ENCODE measurements around the gene ZSWIM3.

DNA sequence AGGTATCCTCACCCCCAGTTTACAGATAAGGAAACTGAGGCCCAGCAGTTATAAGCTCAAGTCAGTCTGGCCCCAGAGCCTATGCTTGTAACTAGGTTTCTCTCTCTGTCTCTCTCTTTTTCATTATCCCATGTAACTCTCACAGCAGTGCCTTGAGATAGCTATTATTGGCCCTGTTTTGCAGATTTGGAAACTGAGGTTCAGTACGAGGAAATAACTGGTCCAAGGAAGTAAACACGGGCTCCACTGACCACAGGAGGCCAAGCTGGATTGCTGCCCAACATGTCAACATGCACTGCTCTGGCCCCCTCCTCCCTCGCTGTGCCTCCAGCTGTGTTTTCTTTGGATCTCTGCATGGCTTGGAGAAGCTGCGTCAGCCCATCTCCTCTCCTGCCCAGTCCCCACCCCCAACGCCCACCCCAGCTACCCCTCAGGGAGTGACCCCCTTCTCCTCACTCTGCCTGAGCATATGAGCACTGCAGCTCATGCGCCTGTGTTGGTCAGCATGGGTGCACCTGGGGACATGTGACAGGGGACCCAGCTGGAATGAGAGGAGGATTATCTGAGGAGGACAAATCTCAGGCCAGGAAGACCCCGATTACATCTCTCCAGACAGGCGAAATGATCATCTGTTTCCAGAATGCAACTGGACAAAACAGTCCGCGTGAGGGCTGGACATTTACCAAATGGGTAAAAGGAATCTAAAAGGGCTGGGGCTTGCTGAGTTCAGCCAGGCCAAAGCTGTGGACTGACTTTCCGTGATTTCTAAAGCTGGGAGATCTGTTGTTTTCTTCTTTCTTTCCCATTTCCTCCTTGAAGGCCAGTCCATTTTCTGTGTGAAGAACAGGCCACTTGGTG is 62.4 kb downstream of the ZSWIM3 start:
- TF ChIP-seq, protein P1, sequence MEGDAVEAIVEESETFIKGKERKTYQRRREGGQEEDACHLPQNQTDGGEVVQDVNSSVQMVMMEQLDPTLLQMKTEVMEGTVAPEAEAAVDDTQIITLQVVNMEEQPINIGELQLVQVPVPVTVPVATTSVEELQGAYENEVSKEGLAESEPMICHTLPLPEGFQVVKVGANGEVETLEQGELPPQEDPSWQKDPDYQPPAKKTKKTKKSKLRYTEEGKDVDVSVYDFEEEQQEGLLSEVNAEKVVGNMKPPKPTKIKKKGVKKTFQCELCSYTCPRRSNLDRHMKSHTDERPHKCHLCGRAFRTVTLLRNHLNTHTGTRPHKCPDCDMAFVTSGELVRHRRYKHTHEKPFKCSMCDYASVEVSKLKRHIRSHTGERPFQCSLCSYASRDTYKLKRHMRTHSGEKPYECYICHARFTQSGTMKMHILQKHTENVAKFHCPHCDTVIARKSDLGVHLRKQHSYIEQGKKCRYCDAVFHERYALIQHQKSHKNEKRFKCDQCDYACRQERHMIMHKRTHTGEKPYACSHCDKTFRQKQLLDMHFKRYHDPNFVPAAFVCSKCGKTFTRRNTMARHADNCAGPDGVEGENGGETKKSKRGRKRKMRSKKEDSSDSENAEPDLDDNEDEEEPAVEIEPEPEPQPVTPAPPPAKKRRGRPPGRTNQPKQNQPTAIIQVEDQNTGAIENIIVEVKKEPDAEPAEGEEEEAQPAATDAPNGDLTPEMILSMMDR (conservative IDR thresholded peaks at IDR 0.05; ENCODE audit: low read length) = no peak
- no peak for TF ChIP-seq EZH2phosphoT487 (IDR thresholded peaks at IDR 0.05; ENCODE audit: borderline replicate concordance)
